Activated CD4-positive, alpha-beta T cell treated with anti-CD3 and anti-CD28 coated beads, Interleukin-2, amount 10 ng/mL, durations not matched to agents 7 days and 5 days (primary cell): ENCODE data around the gene SMOC1. TPM values are rescaled to one million over a fixed set of nuclear protein-coding genes. Genes with fewer than 3 reads are reported as not detected.

ENCODE experiments used
- CTCF ChIA-PET: fragments of 350-600 bp; sonication (Branson Sonifier 250); formaldehyde crosslinking; loops from one replicate; lab custom pipeline; 2021; ENCODE audit warnings: antibody characterized with exemption; lab: Charles Lee
- POLR2A ChIA-PET: fragments of 350-600 bp; sonication (Branson Sonifier 250); formaldehyde crosslinking; loops from one replicate; lab custom pipeline; 2021; ENCODE audit warnings: antibody characterized with exemption; lab: Charles Lee
- DNase-seq: peaks from one replicate; pipeline ENCODE4 v3.0.0-alpha.2; 2020
- H3K27ac Mint-ChIP-seq: one replicate; pipeline ENCODE4 v1.8.0; 2021; ENCODE audit warnings: mild to moderate bottlenecking, moderate library complexity, mixed read lengths
- H3K27me3 Mint-ChIP-seq: one replicate; pipeline ENCODE4 v1.8.0; 2021; ENCODE audit warnings: mixed read lengths
- H3K36me3 Mint-ChIP-seq: one replicate; pipeline ENCODE4 v1.8.0; 2021; ENCODE audit warnings: low read depth, mixed read lengths
- H3K4me1 Mint-ChIP-seq: one replicate; pipeline ENCODE4 v1.8.0; 2021; ENCODE audit warnings: mixed read lengths
- H3K4me3 Mint-ChIP-seq: one replicate; pipeline ENCODE4 v1.8.0; 2021; ENCODE audit warnings: mild to moderate bottlenecking, moderate library complexity, mixed read lengths
- H3K9me3 Mint-ChIP-seq: one replicate; pipeline ENCODE4 v1.8.0; 2021; ENCODE audit warnings: mixed read lengths
- total RNA-seq, 2 experiments: library from RNA; stranded (reverse); gene quantifications; one replicate each; pipeline ENCODE4 v1.2.3, GENCODE V29; 2021

Gene SMOC1
- total RNA-seq, 2 experiments from 2014 or later: not detected

GRCh38 chr14:69870613-69871012 is 8.6 kb upstream of the SMOC1 start:
- no peak for DNase-seq
- H3K4me1 Mint-ChIP-seq: no peaks in the 10 kb centered on the region
- no peak overlapping the region for H3K4me3 Mint-ChIP-seq
- no peaks in the 10 kb centered on the region for H3K36me3 Mint-ChIP-seq
- POLR2A ChIA-PET: no interaction called here
- CTCF ChIA-PET: no interaction called here
- H3K27ac Mint-ChIP-seq: no peak overlapping the region
- H3K9me3 Mint-ChIP-seq: peaks cover 1% of the 10 kb centered on the region
- peaks cover 16% of the 10 kb centered on the region for H3K27me3 Mint-ChIP-seq

GRCh38 chr14:69873877-69874780 is 5.1 kb upstream of the SMOC1 start:
- H3K9me3 Mint-ChIP-seq: no peaks in the 10 kb centered on the region

GRCh38 chr14:69876221-69876847 is 2.9 kb upstream of the SMOC1 start:
- no peaks in the 10 kb centered on the region for H3K36me3 Mint-ChIP-seq
- H3K27ac Mint-ChIP-seq: no peak overlapping the region
- ChIA-PET CTCF (no interaction called here), POLR2A (no interaction called here)
- peaks cover 2% of the 10 kb centered on the region for H3K4me1 Mint-ChIP-seq
- H3K4me3 Mint-ChIP-seq: no peak overlapping the region
- H3K27me3 Mint-ChIP-seq: peaks cover 55% of the 10 kb centered on the region
- no peak for DNase-seq
- no peaks in the 10 kb centered on the region for H3K9me3 Mint-ChIP-seq

More at GRCh38 chr14:69873877-69874780, 5.1 kb upstream of the SMOC1 start:
- H3K4me3 Mint-ChIP-seq: no peak overlapping the region
- H3K27ac Mint-ChIP-seq: no peak overlapping the region
- no peaks in the 10 kb centered on the region for H3K4me1 Mint-ChIP-seq
- no peaks in the 10 kb centered on the region for H3K36me3 Mint-ChIP-seq
- peaks cover 37% of the 10 kb centered on the region for H3K27me3 Mint-ChIP-seq
- ChIA-PET CTCF (no interaction called here), POLR2A (no interaction called here)
- no peak for DNase-seq

GRCh38 chr14:69876848-69877306 is 2.3 kb upstream of the SMOC1 start:
- Mint-ChIP-seq H3K27ac (no peak overlapping the region), H3K4me3 (no peak overlapping the region), H3K36me3 (no peaks in the 10 kb centered on the region), H3K9me3 (no peaks in the 10 kb centered on the region), H3K4me1 (peaks cover 2% of the 10 kb centered on the region), H3K27me3 (peaks cover 59% of the 10 kb centered on the region)
- ChIA-PET POLR2A (no interaction called here), CTCF (interaction anchor here (1.0 kb wide), 1 partner anchor 10 kb away, joined by 3 read pairs; no protein-coding TSS in a partner anchor)
- DNase-seq: no peak

- no peak for DNase-seq
- Mint-ChIP-seq H3K27me3 (peaks cover 62% of the 10 kb centered on the region), H3K27ac (no peak overlapping the region), H3K9me3 (no peaks in the 10 kb centered on the region), H3K4me1 (peaks cover 2% of the 10 kb centered on the region), H3K36me3 (no peaks in the 10 kb centered on the region), H3K4me3 (no peak overlapping the region)
- ChIA-PET POLR2A (no interaction called here), CTCF (interaction anchor here (1.0 kb wide), 1 partner anchor 11 kb away, joined by 3 read pairs; no protein-coding TSS in a partner anchor)
Observed at GRCh38 chr14:69877492-69877891, 1.7 kb upstream of the SMOC1 start.

GRCh38 chr14:69878251-69878650 is 965 bp upstream of the SMOC1 start:
- Mint-ChIP-seq H3K4me3 (no peak overlapping the region), H3K27me3 (peaks cover 65% of the 10 kb centered on the region), H3K9me3 (no peaks in the 10 kb centered on the region), H3K27ac (no peak overlapping the region), H3K4me1 (peaks cover 2% of the 10 kb centered on the region), H3K36me3 (no peaks in the 10 kb centered on the region)
- DNase-seq: no peak
- ChIA-PET CTCF (interaction anchor here (1.5 kb wide), 1 partner anchor 150 kb away, joined by 4 read pairs; no protein-coding TSS in a partner anchor), POLR2A (no interaction called here)

GRCh38 chr14:69880044-69880487 is 850 bp downstream of the SMOC1 start:
- no peak overlapping the region for H3K27ac Mint-ChIP-seq
- POLR2A ChIA-PET: no interaction called here
- DNase-seq: no peak
- peaks cover 2% of the 10 kb centered on the region for H3K4me1 Mint-ChIP-seq
- CTCF ChIA-PET: no interaction called here
- no peak overlapping the region for H3K4me3 Mint-ChIP-seq
- no peaks in the 10 kb centered on the region for H3K36me3 Mint-ChIP-seq
- H3K9me3 Mint-ChIP-seq: no peaks in the 10 kb centered on the region
- peaks cover 73% of the 10 kb centered on the region for H3K27me3 Mint-ChIP-seq

- Mint-ChIP-seq H3K4me3 (no peak overlapping the region), H3K27me3 (peaks cover 70% of the 10 kb centered on the region), H3K36me3 (no peaks in the 10 kb centered on the region), H3K9me3 (no peaks in the 10 kb centered on the region), H3K27ac (no peak overlapping the region), H3K4me1 (peaks cover 2% of the 10 kb centered on the region)
- ChIA-PET POLR2A (no interaction called here), CTCF (no interaction called here)
- DNase-seq: no peak
Observed at GRCh38 chr14:69880893-69881292, 1.7 kb downstream of the SMOC1 start.

GRCh38 chr14:69882116-69882864 is 3.1 kb downstream of the SMOC1 start:
- Mint-ChIP-seq H3K4me1 (peaks cover 2% of the 10 kb centered on the region), H3K27me3 (peaks cover 64% of the 10 kb centered on the region), H3K9me3 (no peaks in the 10 kb centered on the region), H3K4me3 (no peak overlapping the region), H3K27ac (no peak overlapping the region), H3K36me3 (no peaks in the 10 kb centered on the region)
- DNase-seq: no peak
- POLR2A ChIA-PET: no interaction called here
- CTCF ChIA-PET: no interaction called here

GRCh38 chr14:69882915-69883314 is 3.7 kb downstream of the SMOC1 start:
- no peak overlapping the region for H3K4me3 Mint-ChIP-seq
- CTCF ChIA-PET: no interaction called here
- DNase-seq: no peak
- POLR2A ChIA-PET: no interaction called here
- H3K27ac Mint-ChIP-seq: no peak overlapping the region
- peaks cover 2% of the 10 kb centered on the region for H3K4me1 Mint-ChIP-seq
- H3K9me3 Mint-ChIP-seq: no peaks in the 10 kb centered on the region
- peaks cover 58% of the 10 kb centered on the region for H3K27me3 Mint-ChIP-seq
- H3K36me3 Mint-ChIP-seq: no peaks in the 10 kb centered on the region

- CTCF ChIA-PET: no interaction called here
- no peaks in the 10 kb centered on the region for H3K4me1 Mint-ChIP-seq
- H3K27me3 Mint-ChIP-seq: peaks cover 43% of the 10 kb centered on the region
- no peak for DNase-seq
- POLR2A ChIA-PET: no interaction called here
- no peaks in the 10 kb centered on the region for H3K36me3 Mint-ChIP-seq
- no peak overlapping the region for H3K27ac Mint-ChIP-seq
- H3K4me3 Mint-ChIP-seq: no peak overlapping the region
- H3K9me3 Mint-ChIP-seq: no peaks in the 10 kb centered on the region
Observed at GRCh38 chr14:69886453-69887242, 7.4 kb downstream of the SMOC1 start.
